NCI-H2227 treated with DMSO at 0.1 percent for 48 hours (cell line): Measurements from ENCODE around the gene SIM2.

Experiments
- DNase-seq: peaks from one replicate; lab custom pipeline; 2025; lab: John Stamatoyannopoulos, UW

SIM2 gene

GRCh38 chr21:36738489-36739126, 39.7 kb downstream of the SIM2 start:
- no peak for DNase-seq

GRCh38 chr21:36741506-36741905, 42.6 kb downstream of the SIM2 start:
- DNase-seq: no peak

GRCh38 chr21:36743008-36743407, 44.1 kb downstream of the SIM2 start:
- DNase-seq: no peak

GRCh38 chr21:36743446-36743845, 44.5 kb downstream of the SIM2 start:
- no peak for DNase-seq

GRCh38 chr21:36744190-36744559, 45.3 kb downstream of the SIM2 start:
- DNase-seq: no peak

- DNase-seq: no peak
These were observed 45.8 kb downstream of the SIM2 start for GRCh38 chr21:36744560-36745231.

- DNase-seq: no peak
These were observed 46.5 kb downstream of the SIM2 start for GRCh38 chr21:36745459-36745858.

GRCh38 chr21:36747041-36747814, 48.3 kb downstream of the SIM2 start:
- no peak for DNase-seq

GRCh38 chr21:36747815-36748383, 49.0 kb downstream of the SIM2 start:
- peak; percentile 60 for DNase-seq

- DNase-seq: no peak
These were observed 51.1 kb downstream of the SIM2 start for GRCh38 chr21:36749935-36750575.

- DNase-seq: no peak
These were observed 51.7 kb downstream of the SIM2 start for GRCh38 chr21:36750576-36750959.

GRCh38 chr21:36751383-36751782, 52.5 kb downstream of the SIM2 start:
- no peak for DNase-seq

GRCh38 chr21:36753556-36753955, 54.6 kb downstream of the SIM2 start:
- no peak for DNase-seq

- DNase-seq: no peak
These were observed 55.5 kb downstream of the SIM2 start for GRCh38 chr21:36754241-36754898.

GRCh38 chr21:36756527-36756926, 57.6 kb downstream of the SIM2 start:
- no peak for DNase-seq

GRCh38 chr21:36757196-36757595, 58.3 kb downstream of the SIM2 start:
- no peak for DNase-seq

GRCh38 chr21:36759348-36760083, 60.6 kb downstream of the SIM2 start:
- no peak for DNase-seq

- DNase-seq: no peak
These were observed 62.8 kb downstream of the SIM2 start for GRCh38 chr21:36761685-36762084.

- no peak for DNase-seq
These were observed 63.7 kb downstream of the SIM2 start for GRCh38 chr21:36762642-36763041.

- DNase-seq: no peak
These were observed 64.4 kb downstream of the SIM2 start for GRCh38 chr21:36763305-36763704.

GRCh38 chr21:36765229-36765628, 66.3 kb downstream of the SIM2 start:
- DNase-seq: no peak
